HG03064 (cell line): ENCODE results near the gene NHLH1.

Experiments used
- ATAC-seq: cut with Tn5 transposase; IDR thresholded peaks from one replicate; pipeline ENCODE4 v1.9.1; 2021; ENCODE audit warnings: low read depth; ENCODE audit not compliant: unreplicated experiment

NHLH1 gene

GRCh38 chr1:160357286-160358002 lies 9.4 kb upstream of the NHLH1 start:
- ATAC-seq = no peak

GRCh38 chr1:160358073-160358472 lies 8.8 kb upstream of the NHLH1 start:
- no peak for ATAC-seq

DNA sequence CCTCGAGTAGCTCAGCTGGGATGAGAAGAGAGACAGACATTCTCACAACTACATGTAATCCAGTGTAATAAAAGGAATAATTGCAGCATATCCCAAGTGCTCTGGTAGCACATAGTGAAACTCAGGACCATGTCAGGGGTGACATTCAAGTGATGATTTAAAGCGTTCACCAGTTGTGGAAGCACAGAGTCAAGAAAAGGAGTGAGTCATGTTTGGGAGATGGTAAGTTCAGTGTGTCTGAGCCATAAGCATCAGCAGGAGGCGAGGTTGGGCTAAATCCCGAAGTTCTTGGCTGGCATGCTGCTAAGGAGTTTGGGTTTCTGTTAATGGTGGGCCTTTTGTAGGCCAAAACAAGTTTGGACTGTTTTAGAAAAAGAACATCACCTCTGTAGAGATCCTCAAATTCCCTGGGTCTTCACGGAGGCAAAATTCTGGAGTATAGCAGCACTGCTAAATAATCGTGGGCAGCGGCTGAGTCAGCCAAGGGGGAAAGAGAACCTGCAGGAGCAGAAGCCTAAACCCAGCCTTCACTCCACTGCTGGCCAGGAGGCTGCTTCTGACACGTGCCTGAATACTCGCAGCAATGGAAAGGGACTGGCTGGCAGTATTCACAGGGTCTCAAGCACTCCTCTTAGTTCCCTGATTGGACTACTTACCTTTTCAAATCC lies 7.2 kb upstream of the NHLH1 start:
- no peak for ATAC-seq

DNA sequence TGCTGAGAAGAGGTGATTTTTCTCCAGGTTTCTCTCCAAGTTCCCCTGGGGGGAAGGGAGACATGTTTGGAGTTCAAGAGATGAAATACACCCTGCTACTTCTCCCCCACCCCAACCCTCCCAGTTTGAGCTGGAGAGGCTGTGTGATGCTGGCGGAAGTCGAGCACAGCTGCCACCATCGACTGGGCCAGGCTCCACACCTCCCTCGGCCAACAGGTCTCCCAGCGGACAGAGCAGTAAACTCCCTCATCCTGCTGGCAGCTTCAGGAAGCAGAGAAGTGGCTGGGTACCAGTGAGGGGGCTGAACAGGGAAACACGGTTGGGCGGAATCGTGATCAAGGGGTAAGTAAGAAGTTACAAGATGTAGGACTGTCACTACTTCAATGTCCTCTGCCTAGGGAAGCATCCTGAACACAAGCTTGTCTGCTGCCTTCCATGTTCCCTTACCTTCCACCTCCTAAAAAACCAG lies 6.6 kb upstream of the NHLH1 start:
- ATAC-seq = no peak

DNA sequence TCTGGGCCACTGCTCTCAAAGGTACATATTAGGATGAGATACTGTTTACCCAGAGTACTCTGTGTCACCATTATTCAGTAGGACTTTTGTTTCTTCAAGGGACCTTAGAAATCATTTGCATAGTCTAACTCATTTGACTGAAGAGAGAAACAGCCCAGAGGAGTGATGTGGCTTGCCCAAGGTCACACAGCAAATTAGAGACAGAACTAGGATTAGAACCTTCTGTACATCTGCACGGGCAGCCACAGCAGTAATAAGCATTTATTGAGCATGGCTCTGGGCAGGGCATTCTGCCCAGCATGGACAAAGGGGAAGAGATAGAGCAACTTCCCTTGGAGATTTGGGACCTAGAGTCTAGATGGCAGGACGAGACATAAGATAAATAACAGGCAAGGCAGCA lies 5.7 kb upstream of the NHLH1 start:
- no peak for ATAC-seq

DNA sequence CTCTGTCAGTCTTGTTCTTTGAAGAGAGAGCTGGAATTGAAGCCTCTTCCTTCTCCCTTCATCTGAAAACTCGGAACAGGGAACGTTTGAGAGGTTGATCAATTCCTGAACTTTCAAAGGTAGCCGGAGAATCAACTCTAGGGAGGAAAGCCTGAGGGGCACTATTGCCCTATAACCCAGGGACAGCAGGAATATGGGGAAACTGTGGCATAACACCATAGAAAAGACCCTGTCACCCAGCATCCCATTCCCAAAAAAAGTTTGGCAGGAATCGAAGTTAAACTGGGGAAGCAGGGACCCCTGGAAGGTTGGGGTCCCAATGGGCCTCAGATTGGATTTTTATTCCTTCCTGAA lies 5.1 kb upstream of the NHLH1 start:
- ATAC-seq = no peak

DNA sequence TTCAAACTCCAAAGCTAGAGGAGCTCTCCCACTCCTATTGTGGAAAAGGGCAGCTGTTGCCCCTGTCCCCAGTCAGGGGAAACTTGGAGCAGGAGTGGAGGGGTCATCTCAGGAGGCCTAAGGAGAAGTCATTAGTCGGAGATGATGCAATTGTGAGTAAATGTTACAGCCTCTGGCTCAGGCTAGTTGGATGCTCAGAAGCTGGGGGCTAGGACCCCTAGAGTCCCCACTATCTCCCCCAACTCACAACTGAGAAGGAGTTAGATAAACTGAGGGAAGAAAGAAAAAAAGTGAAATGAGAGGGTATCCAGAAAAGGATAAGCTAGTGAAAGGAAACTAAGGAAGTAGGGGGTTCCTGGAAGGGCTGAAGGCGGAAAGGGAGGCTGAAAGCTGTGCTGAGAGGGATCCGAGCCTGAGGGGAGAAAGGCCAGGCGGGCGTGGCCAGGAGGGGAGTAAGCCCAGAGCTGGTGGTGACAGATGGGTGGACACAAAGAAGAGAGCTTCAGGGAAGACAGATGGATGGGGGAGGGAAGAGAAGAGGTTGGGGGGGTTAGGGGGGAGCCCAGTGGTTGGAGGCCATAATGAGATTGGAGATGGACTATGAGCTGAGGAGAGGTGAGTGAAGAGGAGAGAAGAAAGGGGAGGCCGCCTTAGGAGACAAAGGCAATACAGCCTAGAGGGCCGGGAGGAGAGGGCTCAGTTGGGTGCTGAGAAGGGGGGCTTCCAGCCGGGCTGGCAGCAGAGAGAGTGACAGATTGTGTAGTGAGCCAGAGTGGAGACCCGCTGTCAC lies 4.5 kb upstream of the NHLH1 start:
- no peak for ATAC-seq

- no peak for ATAC-seq
Measured at GRCh38 chr1:160363010-160363409, 3.9 kb upstream of the NHLH1 start.

- ATAC-seq = no peak
Measured at GRCh38 chr1:160363951-160364735, 2.7 kb upstream of the NHLH1 start.

DNA sequence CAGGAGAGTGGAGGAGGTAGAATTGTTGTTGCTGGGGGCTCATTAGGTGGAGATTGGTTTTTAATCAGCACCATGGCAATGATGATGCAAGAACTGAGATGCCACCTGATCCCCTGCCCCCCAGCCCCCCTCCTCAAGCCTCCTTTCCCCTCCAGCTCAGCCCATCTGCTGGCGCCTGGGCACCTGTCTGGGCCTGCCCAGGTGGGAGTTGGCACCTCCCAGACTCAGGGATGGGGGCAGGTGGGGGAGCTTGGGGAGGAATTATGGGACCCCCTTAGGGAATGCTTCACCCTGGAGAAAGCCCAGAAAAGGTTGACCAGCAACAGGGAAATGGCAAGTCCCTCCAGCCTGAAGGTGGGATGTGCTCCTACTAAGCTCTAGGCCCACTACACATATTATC lies 1.5 kb upstream of the NHLH1 start:
- ATAC-seq = no peak

DNA sequence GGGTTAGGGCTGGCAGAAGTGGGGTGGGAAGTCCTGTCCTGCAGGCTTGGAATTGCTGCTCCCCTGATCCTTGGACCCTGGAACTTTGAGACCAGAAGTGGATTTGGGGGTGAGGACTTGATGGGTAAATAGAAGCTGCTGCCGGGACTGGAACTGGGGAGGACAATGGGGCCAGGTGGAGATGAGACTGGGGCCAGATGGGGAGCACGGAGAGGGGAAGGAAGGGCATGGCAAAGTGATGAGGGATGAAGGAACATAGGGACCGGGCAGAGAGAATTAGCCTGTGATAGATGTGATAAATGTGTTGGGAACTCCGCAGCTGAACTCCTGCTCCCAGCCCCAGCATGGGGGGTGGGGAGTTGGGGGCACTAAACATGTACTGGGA lies 637 bp downstream of the NHLH1 start:
- no peak for ATAC-seq

- no peak for ATAC-seq
Measured at GRCh38 chr1:160367934-160368923, 1.4 kb downstream of the NHLH1 start.

DNA sequence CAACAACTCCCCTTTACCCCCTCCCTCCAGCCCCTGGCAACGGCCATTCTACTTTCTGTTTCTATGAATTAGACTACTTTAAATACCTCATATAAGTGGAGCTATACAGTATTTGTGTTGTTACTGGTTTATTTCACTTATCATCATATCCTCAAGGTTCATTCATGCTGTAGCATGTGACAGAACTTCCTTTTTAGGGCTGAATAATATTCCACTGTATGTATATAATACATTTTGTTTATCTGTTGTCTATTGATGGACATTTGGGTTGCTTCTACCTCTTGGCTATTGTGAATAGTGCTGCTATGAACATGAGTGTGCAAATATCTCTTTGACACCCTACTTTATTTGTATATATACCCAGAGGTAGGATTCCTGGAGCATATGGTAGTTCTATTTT lies 2.2 kb downstream of the NHLH1 start:
- no peak for ATAC-seq

DNA sequence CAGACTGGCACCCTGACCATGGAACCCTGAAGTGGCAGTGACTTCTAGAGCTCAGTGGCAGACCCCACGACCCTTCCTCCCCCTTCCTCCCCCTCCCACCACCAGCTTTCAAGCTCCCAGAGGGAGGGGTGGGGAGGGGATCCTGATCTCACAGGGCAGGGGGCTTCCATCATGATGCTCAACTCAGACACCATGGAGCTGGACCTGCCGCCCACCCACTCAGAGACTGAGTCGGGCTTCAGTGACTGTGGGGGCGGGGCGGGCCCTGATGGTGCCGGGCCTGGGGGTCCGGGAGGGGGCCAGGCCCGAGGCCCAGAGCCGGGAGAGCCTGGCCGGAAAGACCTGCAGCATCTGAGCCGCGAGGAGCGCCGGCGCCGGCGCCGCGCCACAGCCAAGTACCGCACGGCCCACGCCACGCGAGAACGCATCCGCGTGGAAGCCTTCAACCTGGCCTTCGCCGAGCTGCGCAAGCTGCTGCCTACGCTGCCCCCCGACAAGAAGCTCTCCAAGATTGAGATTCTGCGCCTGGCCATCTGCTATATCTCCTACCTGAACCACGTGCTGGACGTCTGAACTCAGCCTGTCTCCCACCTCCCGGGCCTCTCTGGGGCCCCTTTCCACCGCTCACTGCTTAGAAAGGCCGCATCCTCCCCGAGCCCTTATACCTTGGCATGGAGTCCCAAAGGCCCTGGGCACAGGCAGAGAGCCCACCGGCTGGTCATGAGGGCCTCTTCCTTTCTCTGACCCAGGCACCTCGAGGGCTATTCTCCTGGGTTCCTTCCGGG lies 3.9 kb downstream of the NHLH1 start:
- no peak for ATAC-seq

GRCh38 chr1:160371346-160371631 lies 4.4 kb downstream of the NHLH1 start:
- no peak for ATAC-seq

DNA sequence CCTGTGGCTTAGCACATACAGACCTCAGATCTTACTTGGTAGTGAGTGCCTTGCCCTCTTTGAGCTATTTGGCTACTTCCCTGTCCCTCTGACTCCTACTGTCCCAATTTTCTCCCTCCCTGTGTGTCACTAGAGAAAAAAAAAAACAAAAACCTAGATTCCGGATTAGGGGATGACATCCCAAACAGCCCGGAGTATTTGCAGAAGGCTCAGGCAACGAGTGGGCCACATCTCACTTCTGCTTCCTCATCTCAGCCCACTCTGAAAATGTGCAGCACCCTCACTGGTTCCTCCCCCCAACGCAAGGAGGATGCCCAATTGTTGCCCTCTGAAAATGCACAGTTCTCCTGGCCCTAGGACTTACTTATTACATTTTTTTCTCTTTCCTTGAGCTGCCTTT lies 4.9 kb downstream of the NHLH1 start:
- no peak for ATAC-seq

- ATAC-seq = no peak
Measured at GRCh38 chr1:160373696-160374095, 6.8 kb downstream of the NHLH1 start.

GRCh38 chr1:160374306-160375110 lies 7.6 kb downstream of the NHLH1 start:
- ATAC-seq = no peak
